GM19193 (cell line): ENCODE data around the gene MAT1A.

Source experiments
- POLR2A ChIP-seq: IDR thresholded peaks from 4 replicates; pipeline ENCODE4 v1.6.1; 2011; ENCODE audit not compliant: insufficient read depth, insufficient read length; ENCODE audit errors: extremely low read depth

The MAT1A gene

DNA sequence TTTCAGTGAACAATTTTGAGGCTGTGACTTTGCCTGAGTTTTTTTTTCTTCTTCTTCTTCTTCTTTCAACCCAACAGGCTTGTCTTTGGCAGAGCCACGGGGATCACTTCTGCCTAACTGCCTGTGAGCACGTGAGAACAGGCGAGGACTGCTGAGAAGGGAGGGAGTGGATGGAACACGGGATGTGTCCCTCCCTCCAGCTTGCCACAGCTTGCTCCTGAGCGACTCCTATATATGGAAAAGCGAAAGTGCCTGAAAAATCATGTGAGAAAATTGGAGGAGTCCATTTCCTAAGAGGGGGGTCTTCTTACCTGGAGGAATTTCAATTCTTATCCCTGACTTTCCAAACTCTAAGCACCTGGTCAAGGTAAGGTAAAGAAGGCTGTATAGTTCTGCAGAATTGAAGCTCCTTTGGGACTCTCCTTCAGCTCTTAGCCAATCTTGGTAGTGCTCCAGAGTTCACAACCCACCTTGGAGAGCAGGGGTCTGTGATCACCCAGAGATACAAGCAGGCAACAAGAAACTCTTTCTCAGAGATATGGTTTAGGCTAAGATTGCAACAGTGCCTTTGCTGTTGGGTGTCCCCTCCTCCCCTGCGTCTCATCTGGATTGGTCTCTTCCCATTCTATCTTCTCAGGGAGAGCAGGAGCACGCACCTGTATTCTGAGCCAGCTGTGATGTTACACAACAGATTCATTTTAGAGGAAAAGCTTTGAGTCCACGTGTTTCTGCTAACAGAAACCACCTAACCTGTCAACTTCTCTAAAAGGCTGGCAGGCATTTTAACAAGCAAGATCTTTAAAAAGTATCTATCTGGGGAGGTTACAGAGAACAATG, at the start of gene MAT1A:
MAT1A (minus strand) TSS at position 208 of the 837 bp plus-strand sequence. CDS start 235 bp downstream, outside the sequence.
- no peak for TF ChIP-seq POLR2A

- no peak for TF ChIP-seq POLR2A
Observed at GRCh38 chr10:80333983-80334382, 44.5 kb upstream of the MAT1A start.

DNA sequence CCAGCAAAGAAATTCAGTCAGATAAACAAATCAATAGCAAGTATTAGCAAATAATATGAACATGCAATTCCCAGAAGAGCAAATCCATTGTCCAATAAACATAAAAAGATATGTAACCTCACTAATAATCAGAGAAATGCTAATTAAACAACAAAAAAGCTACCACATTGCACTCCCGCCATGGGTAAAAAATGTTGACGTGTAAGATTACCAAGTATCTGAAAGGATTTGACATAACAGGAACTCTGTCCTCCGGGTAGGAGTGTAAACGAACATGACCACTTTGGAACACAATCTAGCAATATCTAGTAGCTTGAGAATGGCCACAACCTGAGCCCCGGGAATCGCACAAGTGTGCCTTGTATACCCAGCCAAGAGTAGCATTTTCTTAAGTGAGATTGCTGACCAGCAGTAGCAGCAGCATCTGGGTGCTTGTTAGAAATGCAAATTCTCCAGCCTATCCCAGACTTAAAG, 35.5 kb upstream of the MAT1A start:
- TF ChIP-seq POLR2A: no peak

DNA sequence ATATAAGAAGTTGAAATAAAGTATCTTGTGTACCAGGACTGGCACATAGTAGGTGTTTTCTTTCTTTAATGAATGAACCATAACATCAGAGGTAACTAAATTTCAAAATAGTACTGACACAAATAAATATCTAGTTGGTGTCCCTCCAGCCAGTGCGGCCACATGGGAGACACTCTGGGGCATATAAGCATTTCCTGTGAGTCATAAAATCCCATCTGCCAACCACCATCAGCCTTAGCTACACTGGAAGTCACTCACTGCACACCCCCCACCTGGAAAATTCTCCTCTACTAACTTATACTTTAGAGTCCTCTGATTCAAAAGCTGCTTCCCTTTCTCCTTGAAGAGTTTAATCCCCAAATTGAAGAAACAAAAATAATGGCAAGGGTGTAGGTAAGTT, 34.6 kb upstream of the MAT1A start:
- TF ChIP-seq POLR2A: no peak

DNA sequence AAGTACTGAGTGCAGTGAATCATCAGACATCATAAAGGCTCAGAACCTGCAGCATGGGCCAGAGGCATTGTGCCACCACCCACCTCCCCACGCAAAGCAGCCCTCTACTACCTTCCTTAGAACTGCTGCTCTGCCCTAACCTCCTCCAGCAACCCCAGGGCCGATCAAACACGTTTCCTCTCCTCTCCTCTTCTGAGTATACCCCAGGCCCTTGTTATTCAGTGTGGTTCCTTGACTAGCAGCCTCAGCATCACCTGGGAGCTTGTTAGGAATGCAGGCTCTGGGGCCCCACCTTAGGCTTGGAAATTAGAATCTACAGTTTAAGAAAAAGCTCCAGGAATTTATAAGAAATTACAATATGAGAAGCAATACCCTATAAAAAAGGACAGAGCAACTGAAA, 33.9 kb upstream of the MAT1A start:
- TF ChIP-seq POLR2A: no peak

DNA sequence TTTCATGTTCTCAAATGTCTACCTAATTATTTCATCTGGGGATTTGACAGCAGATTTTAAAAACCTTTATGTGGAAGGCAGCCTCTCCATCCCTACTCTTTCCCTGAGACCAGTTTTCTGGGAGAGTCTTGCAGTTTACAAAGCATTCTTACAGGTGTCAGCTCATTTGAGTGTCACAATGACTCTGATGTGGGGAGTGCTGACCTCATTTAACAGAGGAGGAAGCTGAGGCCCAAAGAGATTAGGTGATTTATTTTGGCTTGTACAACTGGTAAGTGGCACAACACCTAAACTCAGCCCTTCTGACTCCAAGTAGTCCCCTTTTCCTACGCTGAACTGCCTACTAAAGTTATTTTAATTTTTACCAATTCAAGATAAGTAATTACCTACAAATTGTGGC, 33.3 kb upstream of the MAT1A start:
- no peak for TF ChIP-seq POLR2A

DNA sequence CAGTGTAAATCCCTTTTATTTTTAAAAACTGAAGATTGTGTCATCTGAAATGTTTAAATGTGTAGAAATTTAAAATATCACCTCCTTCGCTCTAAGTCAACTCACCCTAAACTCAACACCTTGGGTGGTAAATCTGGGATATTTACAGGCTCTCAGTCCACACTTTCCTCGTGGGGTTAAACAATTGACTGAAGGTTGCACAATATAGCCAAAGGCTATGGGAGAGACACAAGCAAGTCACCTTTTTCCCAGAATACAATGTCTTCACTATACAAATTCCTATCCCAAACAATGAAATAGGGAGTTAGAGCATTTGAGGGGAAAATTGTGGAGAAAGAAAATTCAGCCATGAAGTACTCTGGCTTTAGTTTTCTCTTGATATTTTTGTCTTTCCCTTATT, 32.7 kb upstream of the MAT1A start:
- no peak for TF ChIP-seq POLR2A

GRCh38 chr10:80321183-80321582, 31.7 kb upstream of the MAT1A start:
- no peak for TF ChIP-seq POLR2A

DNA sequence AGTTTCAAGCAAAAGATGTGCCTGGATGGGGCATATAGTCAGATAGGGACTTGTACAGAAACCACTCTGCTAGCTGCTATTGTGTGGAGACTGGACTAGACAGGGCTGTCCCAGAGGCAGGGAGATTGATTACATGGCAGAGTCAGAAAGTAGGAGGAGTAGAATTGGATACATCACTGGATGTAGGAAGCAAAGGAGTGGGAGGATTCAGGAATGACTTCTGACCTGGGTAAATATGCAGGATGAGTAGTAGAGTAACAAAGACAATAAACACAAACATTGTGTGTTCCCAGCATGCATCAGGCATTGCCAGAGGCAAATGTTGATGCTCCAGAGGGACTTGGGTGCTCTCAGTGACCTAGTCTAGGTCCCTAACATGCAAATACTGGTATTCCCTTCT, 30.9 kb upstream of the MAT1A start:
- TF ChIP-seq POLR2A: no peak

DNA sequence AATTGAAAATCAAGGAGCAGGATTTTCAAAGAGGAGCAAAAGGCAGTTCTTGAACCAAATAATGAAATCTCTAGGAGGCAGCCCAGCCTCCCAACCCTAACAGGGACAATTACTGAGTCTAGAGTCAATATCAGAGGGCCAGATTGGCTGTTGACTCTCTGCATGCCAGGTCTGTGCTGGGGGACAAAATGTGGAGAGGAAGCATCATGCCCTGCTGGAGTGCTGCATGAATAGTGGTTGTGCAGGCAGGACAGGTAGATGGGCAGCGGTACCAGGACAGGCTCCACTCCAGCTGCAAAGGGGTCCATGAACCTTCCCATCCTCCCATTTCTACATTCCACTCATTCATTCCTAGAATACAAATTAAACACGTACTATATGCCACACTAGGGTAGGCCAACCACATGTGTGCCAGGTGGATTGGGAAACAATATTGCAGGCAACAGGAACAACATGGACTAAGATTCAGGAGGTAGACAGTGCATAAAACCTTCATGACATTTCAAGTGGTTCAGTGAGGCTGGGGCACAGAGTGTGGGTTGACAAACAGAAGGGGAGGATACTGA, 30.4 kb upstream of the MAT1A start:
- no peak for TF ChIP-seq POLR2A

GRCh38 chr10:80319318-80319717, 29.9 kb upstream of the MAT1A start:
- TF ChIP-seq POLR2A: no peak

DNA sequence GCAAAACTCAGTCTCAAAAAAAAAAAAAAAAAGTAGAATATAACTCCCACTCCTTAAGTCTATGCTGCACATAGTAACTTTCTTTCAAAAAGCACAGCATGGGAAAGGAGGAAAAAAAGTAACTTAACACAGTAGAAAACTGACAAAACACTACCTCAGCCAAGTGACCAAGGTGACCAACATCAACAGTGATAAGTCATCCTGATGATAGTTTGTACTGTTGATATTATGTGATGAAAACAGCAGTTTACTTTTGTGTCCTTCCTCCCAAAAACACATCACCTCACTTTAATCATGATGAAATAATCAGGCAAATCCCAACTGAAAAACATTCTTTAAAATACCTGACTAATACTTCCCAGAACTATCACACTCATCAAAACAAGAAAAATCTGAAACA, 29.3 kb upstream of the MAT1A start:
- no peak for TF ChIP-seq POLR2A

- no peak for TF ChIP-seq POLR2A
Observed at GRCh38 chr10:80315391-80315790, 25.9 kb upstream of the MAT1A start.

GRCh38 chr10:80313523-80313922, 24.1 kb upstream of the MAT1A start:
- no peak for TF ChIP-seq POLR2A

DNA sequence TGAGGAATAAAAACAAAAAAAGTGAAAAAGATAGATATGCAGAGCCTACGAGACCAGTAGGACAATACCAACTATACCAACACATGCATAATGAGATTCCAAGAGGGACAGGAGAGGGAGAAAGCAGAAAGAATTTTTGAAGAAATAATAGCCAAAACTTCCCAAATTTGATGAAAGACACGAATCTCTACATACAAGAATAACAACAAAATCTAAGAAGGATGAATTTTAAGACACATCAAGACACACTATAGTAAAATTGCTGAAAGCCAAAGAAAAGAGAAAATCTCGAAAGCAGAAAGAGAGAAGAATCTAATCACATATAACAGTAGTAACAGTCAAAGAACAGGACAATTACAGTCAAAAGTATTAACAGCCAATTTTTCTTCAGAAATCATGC, 7.5 kb upstream of the MAT1A start:
- TF ChIP-seq POLR2A: no peak

DNA sequence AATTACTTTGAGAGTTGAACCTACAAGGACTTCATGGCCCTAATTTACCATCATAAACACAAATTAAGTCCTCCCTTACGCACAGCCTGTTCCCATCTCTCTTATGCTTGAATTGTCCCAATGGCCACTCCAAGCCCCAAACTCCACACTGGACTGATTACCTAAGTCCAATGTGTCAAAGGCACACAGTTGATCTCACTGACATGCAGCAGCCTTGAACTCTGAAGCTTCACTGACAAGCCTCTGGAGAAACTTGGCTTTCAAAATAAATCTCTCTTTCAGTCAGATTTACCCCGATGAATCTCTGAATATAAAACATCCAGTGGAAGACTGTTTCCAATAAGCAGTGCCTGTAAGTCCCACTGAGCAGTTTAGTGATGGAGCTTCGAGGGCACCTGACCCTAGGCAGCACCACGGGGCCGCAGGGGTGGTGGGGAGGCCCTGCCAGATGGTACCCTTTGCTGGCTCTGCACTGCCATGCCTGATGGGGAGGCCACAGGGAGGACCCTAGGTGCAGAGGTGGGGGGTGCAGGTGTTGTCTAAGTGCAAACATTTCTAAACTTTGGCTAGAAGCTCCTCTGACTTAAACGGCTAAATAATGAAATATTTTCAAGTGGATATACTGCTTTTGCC, 3.3 kb upstream of the MAT1A start:
- no peak for TF ChIP-seq POLR2A
